ENCODE measurements around the gene DIPK1A. TPM values are rescaled to one million over a fixed set of nuclear protein-coding genes. Genes with fewer than 3 reads are reported as not detected.
A peak's percentile ranks its signal among the peaks of the same experiment; 100 is the strongest.
"Not testable (repeated sequence)": the region's sequence is repeated elsewhere in the genome, so short reads cannot be mapped to it uniquely, and the experiment has no call there.

DIPK1A gene
- total RNA-seq, 1 experiment from 2014 or later: 2.9 TPM

DNA sequence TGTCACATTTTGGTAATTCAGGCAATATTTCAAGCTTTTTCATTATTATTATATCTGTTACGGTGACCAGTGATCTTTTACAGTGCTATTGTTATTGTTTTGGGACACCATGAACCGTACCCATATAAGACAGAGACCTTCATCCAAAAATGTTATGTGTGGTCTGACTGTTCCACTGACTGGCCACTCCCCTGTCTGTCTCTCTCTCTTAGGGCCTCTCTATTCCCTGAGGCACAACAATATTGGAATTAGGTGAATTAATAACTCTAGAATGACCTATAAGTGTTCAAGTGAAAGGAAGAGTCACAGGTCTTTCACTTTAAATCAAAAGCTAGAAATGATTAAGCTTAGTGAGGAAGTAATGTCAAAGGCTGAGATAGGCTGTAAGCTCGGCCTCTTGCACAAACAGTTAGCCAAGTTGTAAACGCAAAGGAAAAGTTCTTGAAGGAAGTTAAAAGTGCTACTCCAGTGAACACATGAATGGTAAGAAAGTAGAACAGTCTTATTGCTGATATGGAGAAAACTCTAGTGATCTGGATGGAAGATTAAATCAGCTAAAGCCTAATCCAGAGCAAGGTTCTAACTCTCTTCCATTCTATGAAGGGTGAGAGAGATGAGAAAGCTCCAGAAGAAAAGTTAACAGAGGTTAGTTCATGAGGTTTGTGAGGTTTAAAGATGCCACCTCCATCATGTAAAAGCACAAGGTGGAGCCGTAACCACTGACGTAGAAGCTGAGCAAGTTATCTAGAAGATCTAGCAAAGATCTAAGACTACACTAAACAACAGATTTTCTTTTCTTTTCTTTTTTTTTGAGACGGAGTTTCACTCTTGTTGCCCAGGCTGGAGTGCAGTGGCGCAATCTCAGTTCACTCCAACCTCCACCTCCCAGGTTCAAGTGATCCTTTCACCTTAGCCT, 19.7 kb upstream of the DIPK1A start:
- DNase-seq (ENCODE audit: low read depth): no peak

DNA sequence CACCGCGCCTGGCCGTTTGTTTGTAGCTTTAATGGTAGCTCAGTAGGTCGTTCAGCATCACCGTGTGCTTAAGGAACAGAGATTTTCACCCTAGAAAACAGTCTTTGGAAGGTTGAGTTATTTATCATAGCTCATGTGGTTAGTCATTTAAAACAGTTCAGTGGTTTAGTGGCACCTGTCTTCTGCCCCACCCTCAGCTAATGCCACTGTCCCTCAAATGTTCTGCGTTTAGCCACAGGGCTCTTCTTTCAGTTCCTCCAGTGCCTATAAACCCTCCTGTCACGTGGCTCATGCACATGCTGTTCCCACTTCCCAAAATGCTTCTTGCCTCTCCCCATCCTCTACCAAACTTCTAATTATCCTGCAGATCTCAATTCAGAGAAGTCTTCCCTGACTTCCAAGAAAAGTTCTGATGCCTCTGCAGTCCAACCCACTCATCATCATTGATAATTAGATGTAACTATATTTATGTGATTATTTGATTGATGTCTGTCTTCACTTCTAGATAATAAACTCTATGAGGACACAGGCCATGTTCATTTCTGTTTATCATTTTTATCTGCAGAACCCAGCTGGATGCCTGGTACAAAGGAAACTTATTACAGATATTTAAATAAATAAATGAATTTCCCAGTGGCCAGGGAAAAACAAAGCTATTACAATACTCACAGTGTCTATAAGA, 14.4 kb upstream of the DIPK1A start:
- DNase-seq (ENCODE audit: low read depth): no peak

DNA sequence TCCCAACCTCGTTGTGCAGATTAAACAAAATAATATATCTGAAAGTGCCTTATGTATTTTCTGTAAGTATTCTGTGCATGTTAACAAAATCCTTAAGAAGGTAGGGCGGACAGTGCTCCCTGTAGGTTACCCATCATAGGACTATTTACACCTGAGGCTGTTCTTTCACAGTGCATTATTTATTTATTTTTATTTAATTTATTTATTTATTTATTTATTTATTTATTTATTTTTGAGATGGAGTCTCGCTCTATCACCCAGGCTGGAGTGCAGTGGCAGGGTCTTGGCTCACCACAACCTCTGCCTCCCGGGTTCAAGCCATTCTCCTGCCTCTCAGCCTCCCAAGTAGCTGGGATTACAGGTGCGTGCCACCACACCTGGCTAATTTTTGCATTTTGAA, 12.8 kb upstream of the DIPK1A start:
- DNase-seq (ENCODE audit: low read depth): not testable (repeated sequence)

DNA sequence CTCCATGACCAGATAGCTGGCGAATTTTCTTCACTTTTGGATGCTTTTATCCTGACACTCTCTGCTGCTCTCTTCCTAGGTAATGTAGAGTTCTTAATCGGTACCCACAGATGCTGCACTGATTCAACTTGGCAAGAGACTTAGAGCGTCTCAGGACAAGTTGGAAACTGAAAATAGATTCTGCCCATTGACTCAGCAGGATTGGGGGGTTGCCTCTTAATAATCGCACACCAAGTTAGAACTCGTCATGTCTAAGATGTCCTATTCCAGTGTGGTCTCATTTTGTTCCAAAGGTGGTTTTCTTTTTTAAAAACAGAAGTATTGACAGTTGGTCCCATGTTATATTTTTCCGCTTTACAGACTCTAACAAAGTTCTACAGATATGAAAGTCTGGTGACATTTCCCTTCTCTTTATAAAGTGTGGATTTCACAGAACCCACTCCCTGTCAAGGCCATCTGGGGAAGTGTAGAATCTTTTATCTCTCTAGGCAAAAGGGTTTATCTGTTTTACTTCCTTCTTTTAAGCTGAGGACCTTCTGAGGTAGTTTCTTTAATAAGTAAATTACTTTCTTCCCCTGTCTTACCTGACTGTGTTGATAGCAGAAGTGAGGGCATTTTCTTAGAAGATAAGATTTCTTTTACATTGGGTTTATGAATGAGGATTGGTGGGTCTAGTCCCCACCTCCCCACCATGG, 12.1 kb upstream of the DIPK1A start:
- DNase-seq (ENCODE audit: low read depth): no peak

DNA sequence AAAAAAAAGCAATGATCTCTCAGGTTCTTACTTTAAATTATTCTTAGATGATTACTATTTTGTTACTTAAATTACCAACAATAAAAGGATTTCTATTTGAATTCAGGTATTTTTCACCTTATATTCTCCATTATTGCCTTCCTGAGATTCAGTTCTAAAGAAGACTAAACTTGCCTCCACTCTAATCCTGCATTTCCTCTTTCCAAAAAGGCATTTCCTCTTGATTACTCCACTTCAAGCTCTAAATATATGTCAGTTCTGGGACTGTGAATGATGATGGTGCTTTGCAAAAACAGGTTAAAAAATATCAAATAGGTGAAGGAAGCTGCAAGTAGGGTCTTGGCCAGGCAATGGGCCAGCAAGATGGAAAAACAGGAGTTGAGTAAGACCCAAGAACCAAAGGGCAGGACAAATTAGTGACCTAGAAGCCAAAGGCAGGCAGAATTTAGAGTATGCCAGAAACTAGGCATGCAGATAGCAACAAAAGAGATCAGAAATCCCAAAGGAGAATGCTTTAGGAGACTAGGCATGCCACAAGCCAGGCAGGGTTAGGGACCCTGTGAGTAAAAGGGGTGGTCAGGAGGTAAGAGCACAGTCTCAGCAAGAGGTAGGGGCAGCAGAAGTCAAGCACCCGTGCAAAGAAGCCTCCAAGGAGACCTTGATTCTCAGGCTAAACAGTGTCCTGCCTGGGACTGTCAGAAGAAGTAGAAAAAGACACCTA, 11.3 kb upstream of the DIPK1A start:
- DNase-seq (ENCODE audit: low read depth): no peak

DNA sequence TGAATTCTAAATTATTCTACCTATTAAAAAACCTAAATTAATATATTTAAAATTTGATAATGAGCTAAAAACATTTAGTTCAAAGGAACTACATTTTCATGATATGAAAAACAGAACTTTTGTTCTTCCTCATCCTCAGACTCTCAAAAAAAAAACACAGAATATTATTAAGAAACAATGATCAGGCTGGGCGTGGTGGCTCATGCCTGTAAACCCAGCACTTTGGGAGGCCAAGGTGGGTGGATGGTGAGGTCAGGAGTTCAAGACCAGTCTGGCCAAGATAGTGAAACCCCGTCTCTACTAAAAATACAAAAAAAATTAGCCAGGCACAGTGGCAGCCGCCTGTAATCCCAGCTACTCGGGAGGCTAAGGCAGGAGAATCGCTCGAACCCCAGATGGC, 10.7 kb upstream of the DIPK1A start:
- not testable (repeated sequence) for DNase-seq (ENCODE audit: low read depth)

DNA sequence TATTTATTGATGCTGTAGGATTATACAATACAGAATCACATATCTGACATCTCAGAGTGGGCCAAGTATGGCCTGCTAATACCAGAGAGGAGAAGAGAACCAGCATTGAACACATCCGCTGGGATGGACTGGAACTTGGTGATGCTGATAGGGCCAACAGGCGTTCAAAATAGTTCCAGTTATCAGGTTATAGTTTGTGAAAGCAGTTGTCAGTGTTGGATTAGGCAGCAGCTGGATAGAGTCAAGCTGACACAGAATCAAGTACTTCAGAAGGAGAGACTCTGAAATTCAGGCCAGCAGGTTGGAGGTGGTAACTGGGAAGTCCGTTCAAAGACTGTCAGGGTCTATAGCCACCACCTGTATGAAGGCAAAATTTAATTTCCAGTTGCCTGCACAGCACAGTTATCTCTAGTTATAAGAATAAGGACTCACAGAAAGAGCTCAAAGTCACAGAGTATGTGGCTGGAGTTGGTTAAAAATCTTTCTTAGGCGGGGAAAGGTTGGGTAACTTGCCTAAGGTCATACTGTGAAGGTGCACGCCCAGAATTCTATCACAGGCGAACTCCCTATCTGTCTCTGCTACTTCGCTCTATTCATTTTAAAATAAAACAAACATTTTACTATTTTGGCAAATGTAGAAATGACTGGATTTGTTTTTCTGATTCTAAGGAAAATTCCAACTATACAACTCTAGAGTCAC, 9.9 kb upstream of the DIPK1A start:
- DNase-seq (ENCODE audit: low read depth): no peak

DNA sequence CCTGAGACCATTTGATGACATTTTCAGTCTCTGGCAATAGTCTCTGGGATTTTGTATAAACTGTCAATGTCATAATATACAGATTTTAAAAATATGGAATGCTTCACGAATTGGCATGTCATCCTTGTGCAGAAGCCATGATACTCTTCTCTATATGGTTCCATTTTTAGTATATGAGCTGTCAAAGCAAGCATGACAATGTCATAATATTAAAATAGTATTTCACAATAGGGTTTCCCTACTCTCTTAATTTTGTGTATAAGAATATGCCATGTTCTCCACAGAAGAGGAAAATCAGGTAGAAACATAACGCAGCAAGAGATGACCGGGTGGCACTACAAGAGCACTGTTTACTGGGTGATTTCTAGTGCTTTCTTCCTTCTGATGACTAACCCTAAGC, 8.3 kb upstream of the DIPK1A start:
- DNase-seq (ENCODE audit: low read depth): no peak

DNA sequence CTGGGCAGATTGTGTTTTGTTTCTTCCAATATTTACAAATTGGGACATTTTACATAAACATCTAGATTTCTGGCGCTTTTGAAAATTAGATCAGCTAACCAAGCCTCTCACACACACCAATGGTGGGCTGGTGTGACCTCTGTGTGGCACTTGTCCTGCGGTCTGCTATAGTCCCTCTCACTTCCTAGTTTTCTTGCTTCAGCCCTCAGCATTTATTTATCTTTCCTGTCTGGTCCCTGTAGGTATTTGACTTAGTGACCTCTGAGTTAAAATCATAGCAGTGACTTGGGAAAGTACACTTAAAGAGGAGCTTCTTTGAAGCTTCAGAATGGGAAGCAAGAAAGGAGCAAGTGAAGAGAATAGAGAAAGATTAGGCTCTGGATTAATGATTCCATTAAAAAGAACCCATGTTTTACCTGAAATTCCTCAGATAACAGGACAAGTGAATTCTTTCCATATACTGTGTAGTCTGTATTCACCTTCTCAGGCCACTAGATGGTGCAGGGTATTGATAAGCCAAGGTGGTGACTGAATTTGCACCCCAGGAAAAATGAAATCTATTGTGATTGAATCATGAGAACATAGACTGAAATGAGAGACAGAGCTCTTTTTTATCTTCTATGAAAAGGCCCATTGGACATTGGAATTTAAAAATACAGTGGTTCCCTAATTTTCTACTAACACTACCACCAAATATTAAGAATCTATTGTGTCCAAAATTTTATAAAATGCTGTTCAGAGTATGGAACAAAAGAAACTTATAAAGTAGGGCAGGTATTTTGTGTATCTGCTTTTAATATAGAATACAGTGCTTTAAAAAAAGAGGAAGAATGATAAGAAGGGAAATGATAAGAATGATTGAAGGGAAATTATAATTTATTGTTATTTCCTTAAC, 7.1 kb upstream of the DIPK1A start:
- no peak for DNase-seq (ENCODE audit: low read depth)

DNA sequence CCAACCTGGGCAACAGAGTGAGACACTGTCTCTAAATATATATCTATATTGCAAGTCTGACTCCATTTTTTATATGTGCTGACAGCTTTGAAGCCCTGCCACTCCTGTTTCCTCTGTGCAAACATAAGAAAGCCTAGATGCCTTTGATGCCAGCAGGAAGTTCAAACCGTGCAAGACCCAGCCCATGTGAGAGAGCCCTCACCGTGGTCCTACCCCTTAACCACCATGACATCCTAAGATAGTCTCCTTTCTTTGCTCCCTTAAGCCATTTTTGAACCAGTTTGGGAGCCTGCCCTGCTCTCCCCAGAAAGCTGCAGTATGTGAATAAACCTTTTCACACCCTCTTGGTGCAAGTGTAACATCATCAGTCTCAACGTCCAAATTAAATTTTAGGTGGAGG, 3.7 kb upstream of the DIPK1A start:
- no peak for DNase-seq (ENCODE audit: low read depth)

DNA sequence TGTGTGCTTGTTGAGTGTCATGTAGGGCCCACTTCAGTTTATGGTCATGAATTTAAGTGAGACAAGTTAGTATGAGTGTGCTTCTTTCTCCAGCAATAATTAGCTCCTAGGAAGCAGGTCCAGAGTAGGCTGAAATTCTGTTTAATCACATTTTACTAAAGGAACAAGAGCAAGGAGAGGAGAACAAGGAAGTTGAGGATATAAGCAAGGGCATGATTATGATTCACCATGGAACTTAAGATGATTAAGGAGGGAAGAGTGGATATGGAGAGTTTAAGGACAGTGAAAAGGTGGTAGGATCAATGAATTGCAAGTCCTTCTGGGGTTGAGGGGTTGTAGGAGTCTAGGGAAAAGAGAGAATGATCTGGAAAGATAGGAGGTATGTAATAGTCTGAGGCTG, 3.1 kb upstream of the DIPK1A start:
- no peak for DNase-seq (ENCODE audit: low read depth)

DNA sequence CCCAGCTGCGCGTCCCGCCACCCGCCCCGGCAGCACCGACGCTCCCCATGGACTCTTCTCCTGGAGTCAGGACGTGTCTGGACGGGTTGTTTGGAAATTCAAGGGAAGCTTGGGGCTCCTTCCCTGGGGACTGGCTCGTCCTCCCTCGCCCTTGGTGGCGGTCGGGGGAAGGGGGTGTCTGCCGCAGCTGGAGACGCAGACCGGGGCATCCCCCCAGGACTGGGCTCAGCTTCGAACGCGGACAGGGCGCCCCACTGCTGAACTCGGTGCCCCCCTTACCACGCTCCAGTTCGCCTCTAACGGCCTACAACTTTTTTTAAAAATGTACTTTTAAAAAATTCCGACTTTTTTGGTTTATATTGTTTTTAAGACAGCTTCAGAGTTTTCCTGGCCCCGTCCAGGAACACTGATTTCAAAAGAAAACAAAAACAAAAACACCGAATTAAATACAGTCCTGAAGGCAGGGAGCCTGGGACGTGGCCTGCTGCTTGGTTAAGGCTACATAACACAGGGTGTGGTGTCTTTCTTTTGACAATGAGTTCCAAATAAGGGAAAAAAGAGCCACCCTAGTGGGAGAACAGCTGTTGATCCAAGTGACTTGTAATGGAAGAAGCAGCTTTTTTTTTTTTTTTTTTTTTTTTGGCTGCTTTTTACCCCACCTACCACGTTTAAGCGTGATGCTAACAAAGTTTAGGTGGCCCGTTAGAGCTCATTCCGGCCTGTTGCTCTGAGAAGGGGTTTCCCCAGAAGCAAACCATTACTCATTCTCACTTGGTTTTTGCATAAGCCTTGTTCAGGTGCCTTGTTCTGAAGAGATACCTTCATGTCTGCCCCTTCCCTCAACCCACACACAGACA, 862 bp upstream of the DIPK1A start:
- DNase-seq (ENCODE audit: low read depth): peak; percentile 28

DNA sequence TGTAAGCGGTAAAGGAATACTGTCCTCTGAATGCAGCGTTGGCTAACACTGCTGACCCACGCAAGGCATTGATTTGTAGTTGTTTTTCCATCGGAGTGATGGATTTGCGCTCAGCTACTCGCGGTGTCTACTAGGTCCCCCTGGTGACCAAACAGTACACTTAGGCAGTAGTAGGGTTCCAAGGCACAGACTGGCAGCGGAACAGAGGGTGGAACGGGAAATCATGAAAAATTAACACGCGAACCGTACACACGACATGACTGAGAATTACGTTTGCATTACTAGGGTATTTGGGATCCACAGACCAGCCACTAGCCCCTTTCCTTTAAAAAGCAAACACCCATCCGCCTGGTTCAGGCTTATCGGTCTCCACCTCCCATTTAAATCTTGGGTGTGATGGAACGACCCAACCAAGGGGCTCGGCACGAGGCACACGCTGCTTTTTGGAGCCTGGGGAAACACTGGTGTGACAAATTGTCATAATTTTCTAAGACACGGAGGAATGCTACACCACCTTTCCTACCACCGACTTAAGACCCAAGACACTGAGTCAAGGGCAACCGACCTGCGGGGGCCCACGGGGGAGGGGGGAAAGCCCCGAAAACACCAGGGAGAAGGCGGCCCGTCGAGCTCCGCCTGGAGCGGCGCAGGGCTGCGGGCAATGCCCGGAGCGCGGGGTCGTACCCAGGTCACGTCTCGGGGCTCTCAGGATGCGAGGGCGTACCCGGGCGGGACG, 699 bp downstream of the DIPK1A start:
- DNase-seq (ENCODE audit: low read depth): peak; percentile 73

DNA sequence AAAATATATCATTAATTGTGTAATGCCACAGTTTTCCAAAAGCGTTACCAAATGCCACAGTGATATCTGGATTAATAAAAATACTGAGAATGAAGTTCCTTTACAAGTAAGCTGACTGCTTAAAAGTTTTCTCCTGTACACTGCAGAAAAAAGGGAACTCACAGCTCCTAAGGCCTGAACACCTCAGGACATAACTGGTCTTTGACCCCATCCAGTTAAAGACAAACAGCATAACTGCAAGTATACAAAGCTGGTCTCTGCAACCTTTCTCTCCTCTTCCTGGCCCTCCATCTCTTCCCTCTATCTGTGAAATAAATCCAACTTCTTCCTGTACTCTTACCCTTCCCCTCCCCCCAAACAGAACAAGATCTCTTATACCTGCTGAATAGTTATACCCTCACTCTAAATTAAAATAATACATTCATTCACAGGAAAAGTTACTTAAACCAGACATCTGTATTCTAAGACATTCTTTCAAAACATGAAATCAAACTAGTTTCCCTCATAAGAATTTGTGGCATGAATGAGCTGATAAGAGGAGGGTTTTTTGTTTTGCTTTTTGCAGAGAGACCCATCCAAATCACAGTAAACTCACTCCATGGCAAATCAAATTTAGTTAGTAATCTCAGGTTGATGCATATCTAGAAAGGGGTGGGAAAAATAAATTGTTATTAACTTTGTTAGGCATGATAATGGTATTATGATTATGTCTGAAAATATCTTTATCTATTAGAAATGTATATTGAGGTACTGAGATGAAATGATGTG, 2.9 kb downstream of the DIPK1A start:
- no peak for DNase-seq (ENCODE audit: low read depth)

DNA sequence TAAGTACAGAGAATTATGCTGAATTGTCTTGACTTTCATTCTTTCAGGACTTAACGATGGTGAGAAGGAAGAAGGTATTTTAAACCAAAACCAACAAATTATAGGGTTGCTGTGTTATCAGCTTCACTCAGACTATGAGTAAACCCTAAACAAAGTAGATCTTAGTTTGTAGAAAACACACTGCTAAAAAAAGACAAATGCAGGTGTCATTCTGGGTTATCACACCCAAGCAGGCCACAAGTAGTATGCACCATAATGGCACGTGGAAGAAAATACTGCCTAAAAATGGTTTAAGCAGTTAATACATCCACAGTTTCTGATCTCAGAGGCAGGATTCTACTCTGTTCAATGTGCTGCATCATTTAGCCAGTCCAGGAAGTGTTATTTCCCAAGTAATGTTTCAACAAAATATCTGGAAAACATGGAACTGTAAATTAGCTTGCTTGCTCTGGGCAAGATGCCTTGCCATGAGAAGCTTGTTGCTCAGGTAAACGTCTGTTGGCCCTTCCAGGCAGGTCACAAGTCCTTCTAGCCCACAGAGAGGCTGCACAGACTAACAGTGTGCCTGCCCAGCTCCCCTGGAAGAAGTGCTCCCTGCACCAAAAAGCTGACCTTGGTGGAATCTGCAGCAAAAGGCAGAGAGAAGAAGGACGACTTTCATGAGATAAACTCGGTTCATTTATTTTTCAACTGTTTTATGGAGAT, 4.1 kb downstream of the DIPK1A start:
- DNase-seq (ENCODE audit: low read depth): no peak

DNA sequence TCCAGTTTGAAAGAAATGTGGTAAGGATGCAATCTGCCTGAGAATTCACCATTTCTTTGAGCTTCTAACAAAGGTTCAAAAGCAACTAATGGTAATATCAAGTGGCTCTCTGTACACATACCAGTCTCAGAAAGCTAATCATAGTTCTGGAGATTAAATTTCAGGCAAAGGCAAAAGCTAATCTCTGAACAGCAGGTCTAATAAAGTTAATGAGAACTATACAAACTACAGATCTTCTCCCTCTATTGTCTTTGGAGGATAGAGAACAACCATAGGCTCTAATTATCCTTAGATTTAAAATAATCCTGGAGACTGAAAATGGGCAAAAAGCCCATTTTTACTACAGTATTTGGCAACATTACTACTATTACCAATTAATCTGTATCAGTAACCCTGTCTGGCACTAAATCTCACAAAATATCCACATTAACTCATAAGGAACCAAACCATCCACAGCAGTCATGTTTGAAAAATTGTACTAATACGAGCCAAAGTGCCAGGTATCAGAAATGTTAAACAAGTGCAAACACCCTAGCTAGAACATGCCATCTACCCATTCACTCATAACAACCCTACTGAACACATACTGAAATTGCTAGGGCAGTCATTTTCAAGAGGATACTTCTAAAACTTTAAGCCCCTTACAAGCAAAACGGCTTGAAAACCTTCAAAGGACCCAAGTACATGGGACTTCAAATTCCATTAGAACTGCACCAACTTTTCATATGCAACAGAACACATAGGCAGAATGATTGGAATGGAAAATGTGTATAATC, 4.8 kb downstream of the DIPK1A start:
- DNase-seq (ENCODE audit: low read depth): no peak
